ENCODE results near the gene EPB42. TPM values are rescaled to one million over a fixed set of nuclear protein-coding genes. Genes with fewer than 3 reads are reported as not detected.

Gene EPB42
- total RNA-seq, 1 experiment from 2014 or later: not detected

GRCh38 chr15:43212299-43212698 is 8.5 kb downstream of the EPB42 start:
- Histone ChIP-seq H3K27ac (ENCODE audit: low read depth, low read length, poor library complexity, severe bottlenecking) (no peak overlapping the region), H3K27me3 (replicated peaks; ENCODE audit: insufficient read depth, low read depth, low read length, poor library complexity) (no peaks in the 10 kb centered on the region), H3K4me3 (ENCODE audit: low read depth, low read length, poor library complexity, severe bottlenecking) (no peak overlapping the region), H3K4me1 (ENCODE audit: insufficient read depth, low read length, poor library complexity, severe bottlenecking) (no peaks in the 10 kb centered on the region), H3K36me3 (ENCODE audit: insufficient read depth, low read length, poor library complexity, severe bottlenecking) (no peaks in the 10 kb centered on the region), H3K9me3 (ENCODE audit: low read depth, low read length, poor library complexity, severe bottlenecking) (no peaks in the 10 kb centered on the region)
- POLR2A ChIA-PET (ENCODE audit: low non-redundant PET): no interaction called here
- CTCF ChIA-PET: interaction anchor here (1.1 kb wide), 1 partner anchor 8 kb away, joined by 4 read pairs; no protein-coding TSS in a partner anchor
- BruUV-seq (replicated peaks): no TSS peak
- TF ChIP-seq, protein P1, sequence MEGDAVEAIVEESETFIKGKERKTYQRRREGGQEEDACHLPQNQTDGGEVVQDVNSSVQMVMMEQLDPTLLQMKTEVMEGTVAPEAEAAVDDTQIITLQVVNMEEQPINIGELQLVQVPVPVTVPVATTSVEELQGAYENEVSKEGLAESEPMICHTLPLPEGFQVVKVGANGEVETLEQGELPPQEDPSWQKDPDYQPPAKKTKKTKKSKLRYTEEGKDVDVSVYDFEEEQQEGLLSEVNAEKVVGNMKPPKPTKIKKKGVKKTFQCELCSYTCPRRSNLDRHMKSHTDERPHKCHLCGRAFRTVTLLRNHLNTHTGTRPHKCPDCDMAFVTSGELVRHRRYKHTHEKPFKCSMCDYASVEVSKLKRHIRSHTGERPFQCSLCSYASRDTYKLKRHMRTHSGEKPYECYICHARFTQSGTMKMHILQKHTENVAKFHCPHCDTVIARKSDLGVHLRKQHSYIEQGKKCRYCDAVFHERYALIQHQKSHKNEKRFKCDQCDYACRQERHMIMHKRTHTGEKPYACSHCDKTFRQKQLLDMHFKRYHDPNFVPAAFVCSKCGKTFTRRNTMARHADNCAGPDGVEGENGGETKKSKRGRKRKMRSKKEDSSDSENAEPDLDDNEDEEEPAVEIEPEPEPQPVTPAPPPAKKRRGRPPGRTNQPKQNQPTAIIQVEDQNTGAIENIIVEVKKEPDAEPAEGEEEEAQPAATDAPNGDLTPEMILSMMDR (conservative IDR thresholded peaks at IDR 0.05; ENCODE audit: low read depth, low read length): no peak
- no peak for TF ChIP-seq EZH2 (IDR thresholded peaks at IDR 0.05; ENCODE audit: borderline replicate concordance, low read depth, low read length, poor library complexity, severe bottlenecking)
- intact Hi-C loops (cut with micrococcal nuclease; ENCODE audit: unreplicated experiment): no loop called here
- no peak for DNase-seq (ENCODE audit: low spot score)

- intact Hi-C loops (cut with micrococcal nuclease; ENCODE audit: unreplicated experiment): no loop called here
- Histone ChIP-seq H3K4me1 (ENCODE audit: insufficient read depth, low read length, poor library complexity, severe bottlenecking) (no peaks in the 10 kb centered on the region), H3K4me3 (ENCODE audit: low read depth, low read length, poor library complexity, severe bottlenecking) (no peak overlapping the region), H3K27ac (ENCODE audit: low read depth, low read length, poor library complexity, severe bottlenecking) (no peak overlapping the region), H3K9me3 (ENCODE audit: low read depth, low read length, poor library complexity, severe bottlenecking) (no peaks in the 10 kb centered on the region), H3K27me3 (replicated peaks; ENCODE audit: insufficient read depth, low read depth, low read length, poor library complexity) (no peaks in the 10 kb centered on the region), H3K36me3 (ENCODE audit: insufficient read depth, low read length, poor library complexity, severe bottlenecking) (no peaks in the 10 kb centered on the region)
- CTCF ChIA-PET: interaction anchor here (1.2 kb wide), 1 partner anchor 14 kb away, joined by 4 read pairs; no protein-coding TSS in a partner anchor
- DNase-seq (ENCODE audit: low spot score): no peak
- POLR2A ChIA-PET (ENCODE audit: low non-redundant PET): interaction anchor here (0.6 kb wide), 1 partner anchor 104 kb away, joined by 3 read pairs; no protein-coding TSS in a partner anchor
- TF ChIP-seq EZH2 (IDR thresholded peaks at IDR 0.05; ENCODE audit: borderline replicate concordance, low read depth, low read length, poor library complexity, severe bottlenecking): no peak
- TF ChIP-seq, protein P1 (conservative IDR thresholded peaks at IDR 0.05; ENCODE audit: low read depth, low read length): no peak
- BruUV-seq (replicated peaks): no TSS peak
Observed at GRCh38 chr15:43211224-43211735, 9.5 kb downstream of the EPB42 start.

DNA sequence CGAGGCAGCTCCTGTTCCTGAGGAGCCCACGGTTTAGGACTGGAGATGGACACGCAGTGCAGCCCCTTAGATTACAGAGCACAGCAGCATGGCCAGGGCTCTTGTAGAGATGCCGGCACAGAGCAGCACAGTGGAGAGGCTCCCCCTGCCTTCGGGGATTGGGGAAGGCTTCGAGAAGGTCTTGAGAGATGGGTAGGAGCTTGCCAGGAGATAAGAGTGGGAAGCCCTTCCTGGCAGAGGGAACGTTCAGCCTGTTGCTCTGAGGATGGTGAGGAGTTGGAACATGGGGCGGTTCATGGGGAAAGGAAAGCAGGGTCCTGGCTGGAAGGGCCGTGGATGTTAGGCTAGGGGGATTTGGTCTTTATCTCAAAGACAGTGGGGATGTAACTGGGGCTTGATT is 10.0 kb downstream of the EPB42 start:
- Histone ChIP-seq H3K4me3 (ENCODE audit: low read depth, low read length, poor library complexity, severe bottlenecking) (no peak overlapping the region), H3K36me3 (ENCODE audit: insufficient read depth, low read length, poor library complexity, severe bottlenecking) (no peaks in the 10 kb centered on the region), H3K9me3 (ENCODE audit: low read depth, low read length, poor library complexity, severe bottlenecking) (no peaks in the 10 kb centered on the region), H3K27me3 (replicated peaks; ENCODE audit: insufficient read depth, low read depth, low read length, poor library complexity) (no peaks in the 10 kb centered on the region), H3K27ac (ENCODE audit: low read depth, low read length, poor library complexity, severe bottlenecking) (no peak overlapping the region), H3K4me1 (ENCODE audit: insufficient read depth, low read length, poor library complexity, severe bottlenecking) (no peaks in the 10 kb centered on the region)
- BruUV-seq (replicated peaks): no TSS peak
- TF ChIP-seq EZH2 (IDR thresholded peaks at IDR 0.05; ENCODE audit: borderline replicate concordance, low read depth, low read length, poor library complexity, severe bottlenecking): no peak
- TF ChIP-seq, protein P1 (conservative IDR thresholded peaks at IDR 0.05; ENCODE audit: low read depth, low read length): no peak
- no peak for DNase-seq (ENCODE audit: low spot score)
- intact Hi-C loops (cut with micrococcal nuclease; ENCODE audit: unreplicated experiment): no loop called here
- ChIA-PET CTCF (interaction anchor here (1.2 kb wide), 1 partner anchor 15 kb away, joined by 4 read pairs; no protein-coding TSS in a partner anchor), POLR2A (ENCODE audit: low non-redundant PET) (interaction anchor here (0.6 kb wide), 1 partner anchor 103 kb away, joined by 3 read pairs; no protein-coding TSS in a partner anchor)
